Neural cell (in vitro differentiated cells): ENCODE results near the gene HCFC1. TPM values are rescaled to one million over a fixed set of nuclear protein-coding genes. Genes with fewer than 3 reads are reported as not detected.

ENCODE experiments used
- H2AFZ ChIP-seq: fragments of 200-600, 300-800 bp; sonication (generic), shearing (Covaris generic); 2 replicates; pipeline ENCODE4 v1.6.0; 2014; ENCODE audit warnings: low read depth, mild to moderate bottlenecking, antibody characterized with exemption, low read length, moderate library complexity
- H3F3A ChIP-seq: fragments of 200-600 bp; shearing (Covaris generic); 2 replicates; pipeline ENCODE4 v1.6.1; 2016; ENCODE audit warnings: mild to moderate bottlenecking, moderate library complexity, mixed read lengths, antibody characterized with exemption, low read length; ENCODE audit not compliant: insufficient read depth, poor library complexity, severe bottlenecking
- H3K27ac ChIP-seq: fragments of 200-600, 300-800 bp; sonication (generic), shearing (Covaris generic); 2 replicates; pipeline ENCODE4 v1.5.1; 2014; ENCODE audit warnings: mild to moderate bottlenecking, low read length, moderate library complexity
- H3K27me3 ChIP-seq: fragments of 300-800, 200-600 bp; sonication (generic), shearing (Covaris generic); 2 replicates; pipeline ENCODE4 v1.6.0; 2014; ENCODE audit warnings: mild to moderate bottlenecking, low read depth, low read length, moderate library complexity; ENCODE audit not compliant: insufficient read depth
- H3K36me3 ChIP-seq: fragments of 300-800, 200-600 bp; sonication (generic), shearing (Covaris generic); 2 replicates; pipeline ENCODE4 v1.5.1; 2014; ENCODE audit warnings: mild to moderate bottlenecking, antibody characterized with exemption, low read length, moderate library complexity; ENCODE audit not compliant: insufficient read depth
- H3K4me2 ChIP-seq: fragments of 300-800, 200-600 bp; sonication (generic), shearing (Covaris generic); 2 replicates; pipeline ENCODE4 v1.6.0; 2014; ENCODE audit warnings: mild to moderate bottlenecking, low read length
- H3K4me3 ChIP-seq: fragments of 300-800, 200-600 bp; sonication (generic), shearing (Covaris generic); 2 replicates; pipeline ENCODE4 v1.5.1; 2014; ENCODE audit warnings: mild to moderate bottlenecking, low read length, moderate library complexity
- H3K79me2 ChIP-seq: fragments of 200-600 bp; shearing (Covaris generic); replicated peaks from 2 replicates; pipeline ENCODE4 v1.6.0; 2014; ENCODE audit warnings: mild to moderate bottlenecking, low read length, moderate library complexity; ENCODE audit not compliant: insufficient read depth
- H3K9ac ChIP-seq: fragments of 300-800, 200-600 bp; sonication (generic), shearing (Covaris generic); 2 replicates; pipeline ENCODE4 v1.6.1; 2016; ENCODE audit warnings: mild to moderate bottlenecking, low read length, mixed read lengths
- H3K9me2 ChIP-seq: fragments of 200-600 bp; shearing (Covaris generic); 2 replicates; pipeline ENCODE4 v1.6.1; 2016; ENCODE audit warnings: mild to moderate bottlenecking, low read length, mixed read lengths; ENCODE audit not compliant: insufficient read depth
- H3K9me3 ChIP-seq: fragments of 200-600, 300-800 bp; sonication (generic), shearing (Covaris generic); 2 replicates; pipeline ENCODE4 v1.6.1; 2016; ENCODE audit warnings: mild to moderate bottlenecking, mixed run types, low read length, moderate library complexity, mixed read lengths
- H4K20me1 ChIP-seq: fragments of 200-600 bp; shearing (Covaris generic); 2 replicates; pipeline ENCODE4 v1.6.1; 2016; ENCODE audit warnings: mild to moderate bottlenecking, mixed run types; ENCODE audit not compliant: insufficient read depth
- EP300 ChIP-seq: fragments of 450-650 bp; conservative IDR thresholded peaks from 2 replicates; pipeline ENCODE4 v1.6.1; 2014; ENCODE audit warnings: antibody characterized with exemption, mild to moderate bottlenecking, moderate library complexity; ENCODE audit not compliant: poor library complexity, severe bottlenecking
- EZH2 ChIP-seq: fragments of 200-600, 300-800 bp; shearing (Covaris generic), sonication (generic); IDR thresholded peaks from 2 replicates; pipeline ENCODE4 v1.6.1; 2014; ENCODE audit warnings: antibody characterized with exemption, low read length, borderline replicate concordance, mild to moderate bottlenecking; ENCODE audit not compliant: insufficient read depth, poor library complexity, severe bottlenecking
- MXI1 ChIP-seq: fragments of 450-650 bp; conservative IDR thresholded peaks from 2 replicates; pipeline ENCODE4 v1.6.1; 2014; ENCODE audit warnings: antibody characterized with exemption, mild to moderate bottlenecking; ENCODE audit not compliant: poor library complexity, severe bottlenecking
- POLR2AphosphoS5 ChIP-seq: IDR thresholded peaks from 2 replicates; pipeline ENCODE4 v1.6.1; 2012
- RAD21 ChIP-seq: fragments of 450-650 bp; conservative IDR thresholded peaks from 2 replicates; pipeline ENCODE4 v1.6.1; 2014; ENCODE audit warnings: antibody characterized with exemption, mild to moderate bottlenecking, moderate library complexity
- SMC3 ChIP-seq: fragments of 450-650 bp; conservative IDR thresholded peaks from 2 replicates; pipeline ENCODE4 v1.6.1; 2014; ENCODE audit warnings: antibody characterized with exemption, mild to moderate bottlenecking, moderate library complexity; ENCODE audit not compliant: poor library complexity
- TAF1 ChIP-seq: IDR thresholded peaks from 2 replicates; pipeline ENCODE4 v1.6.1; 2012; ENCODE audit warnings: low read depth
- polyA plus RNA-seq: library from polyadenylated mRNA; depleted of rRNA; stranded (reverse); fragments of >200 nt; gene quantifications from 2 replicates; pipeline ENCODE4 v1.2.3, GENCODE V29; 2014
- TF ChIP-seq, protein P1 (sequence below): IDR thresholded peaks from 2 replicates; pipeline ENCODE4 v1.6.1; 2012; ENCODE audit warnings: borderline replicate concordance
- TF ChIP-seq, protein P2 (sequence below): fragments of 450-650 bp; IDR thresholded peaks from 2 replicates; pipeline ENCODE4 v1.5.1; 2014; ENCODE audit warnings: antibody characterized with exemption, mild to moderate bottlenecking, moderate library complexity; ENCODE audit not compliant: poor library complexity, severe bottlenecking

Gene HCFC1
- polyA plus RNA-seq, 1 donor from 2014 or later = 7.3 TPM

DNA sequence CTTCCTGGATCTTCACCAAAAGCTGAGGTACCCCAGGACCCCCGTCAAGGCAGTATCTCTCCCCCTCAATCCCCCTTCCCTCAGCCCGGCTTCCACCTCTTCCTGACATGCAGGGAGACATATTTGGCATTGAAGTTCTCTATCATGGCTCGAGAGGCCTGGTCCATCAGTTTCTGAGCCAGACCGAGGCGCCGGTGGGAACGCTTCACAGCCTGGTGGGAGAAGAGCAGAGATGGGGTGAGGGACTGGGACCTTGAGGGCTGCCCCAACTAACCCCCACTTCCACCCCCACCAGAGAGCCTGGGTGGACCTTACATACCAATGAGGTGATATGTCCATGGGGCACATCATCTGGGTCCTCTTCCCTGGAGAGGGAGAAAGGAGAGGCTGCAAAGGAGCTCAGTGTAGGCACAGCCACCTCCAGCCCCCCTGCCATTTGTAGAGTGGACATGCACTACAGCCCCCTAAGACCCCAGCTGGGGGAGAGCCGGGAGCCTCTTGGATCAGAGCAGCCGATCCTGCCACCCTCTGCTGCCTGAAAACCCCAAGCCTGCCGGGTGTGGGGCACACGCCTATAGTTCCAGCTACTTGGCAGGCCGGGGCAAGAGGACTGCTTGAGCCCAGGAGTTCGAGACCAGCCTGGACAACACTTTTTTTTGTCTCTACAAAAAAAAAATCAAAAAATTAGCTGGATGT is 39.2 kb downstream of the HCFC1 start:
- Histone ChIP-seq H3K4me2 (no peak overlapping the region), H3K36me3 (no peaks in the 10 kb centered on the region), H3K79me2 (no peaks in the 10 kb centered on the region), H3K9me2 (no peaks in the 10 kb centered on the region), H3K9me3 (no peaks in the 10 kb centered on the region), H3K4me3 (no peak overlapping the region), H3K27me3 (no peaks in the 10 kb centered on the region), H3K27ac (no peak overlapping the region), H2AFZ (no peak overlapping the region), H3K9ac (no peak overlapping the region), H3F3A (no peaks in the 10 kb centered on the region), H4K20me1 (no peaks in the 10 kb centered on the region)
- no peak for TF ChIP-seq RAD21

DNA sequence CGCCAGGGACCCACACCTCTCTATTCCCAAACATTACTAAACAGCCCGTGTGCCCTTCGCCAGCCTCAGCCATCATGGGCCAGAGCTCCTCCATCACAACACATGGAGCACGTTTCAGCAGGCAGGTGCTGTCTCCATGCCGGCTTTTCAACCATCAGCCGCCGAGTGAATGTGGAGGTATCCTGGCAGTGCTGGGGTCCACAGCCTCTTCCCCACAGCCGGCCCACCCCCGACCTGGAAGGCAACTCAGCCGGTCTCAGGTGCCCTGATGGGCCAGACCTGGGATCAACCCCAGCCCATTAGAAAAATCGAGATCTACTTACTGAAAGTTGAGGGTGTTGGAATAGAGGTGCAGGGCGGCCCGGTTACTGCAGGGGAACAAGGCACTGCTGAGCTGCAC is 39.9 kb downstream of the HCFC1 start:
- Histone ChIP-seq H3K4me3 (no peak overlapping the region), H3K79me2 (no peaks in the 10 kb centered on the region), H3K36me3 (no peaks in the 10 kb centered on the region), H3F3A (no peaks in the 10 kb centered on the region), H3K9me2 (no peaks in the 10 kb centered on the region), H3K27ac (no peak overlapping the region), H3K27me3 (no peaks in the 10 kb centered on the region), H3K9ac (no peak overlapping the region), H4K20me1 (no peaks in the 10 kb centered on the region), H2AFZ (no peak overlapping the region), H3K4me2 (no peak overlapping the region), H3K9me3 (no peaks in the 10 kb centered on the region)
- TF ChIP-seq, protein P1, sequence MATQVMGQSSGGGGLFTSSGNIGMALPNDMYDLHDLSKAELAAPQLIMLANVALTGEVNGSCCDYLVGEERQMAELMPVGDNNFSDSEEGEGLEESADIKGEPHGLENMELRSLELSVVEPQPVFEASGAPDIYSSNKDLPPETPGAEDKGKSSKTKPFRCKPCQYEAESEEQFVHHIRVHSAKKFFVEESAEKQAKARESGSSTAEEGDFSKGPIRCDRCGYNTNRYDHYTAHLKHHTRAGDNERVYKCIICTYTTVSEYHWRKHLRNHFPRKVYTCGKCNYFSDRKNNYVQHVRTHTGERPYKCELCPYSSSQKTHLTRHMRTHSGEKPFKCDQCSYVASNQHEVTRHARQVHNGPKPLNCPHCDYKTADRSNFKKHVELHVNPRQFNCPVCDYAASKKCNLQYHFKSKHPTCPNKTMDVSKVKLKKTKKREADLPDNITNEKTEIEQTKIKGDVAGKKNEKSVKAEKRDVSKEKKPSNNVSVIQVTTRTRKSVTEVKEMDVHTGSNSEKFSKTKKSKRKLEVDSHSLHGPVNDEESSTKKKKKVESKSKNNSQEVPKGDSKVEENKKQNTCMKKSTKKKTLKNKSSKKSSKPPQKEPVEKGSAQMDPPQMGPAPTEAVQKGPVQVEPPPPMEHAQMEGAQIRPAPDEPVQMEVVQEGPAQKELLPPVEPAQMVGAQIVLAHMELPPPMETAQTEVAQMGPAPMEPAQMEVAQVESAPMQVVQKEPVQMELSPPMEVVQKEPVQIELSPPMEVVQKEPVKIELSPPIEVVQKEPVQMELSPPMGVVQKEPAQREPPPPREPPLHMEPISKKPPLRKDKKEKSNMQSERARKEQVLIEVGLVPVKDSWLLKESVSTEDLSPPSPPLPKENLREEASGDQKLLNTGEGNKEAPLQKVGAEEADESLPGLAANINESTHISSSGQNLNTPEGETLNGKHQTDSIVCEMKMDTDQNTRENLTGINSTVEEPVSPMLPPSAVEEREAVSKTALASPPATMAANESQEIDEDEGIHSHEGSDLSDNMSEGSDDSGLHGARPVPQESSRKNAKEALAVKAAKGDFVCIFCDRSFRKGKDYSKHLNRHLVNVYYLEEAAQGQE = no peak
- TF ChIP-seq EZH2 = no peak
- TF ChIP-seq, protein P2, sequence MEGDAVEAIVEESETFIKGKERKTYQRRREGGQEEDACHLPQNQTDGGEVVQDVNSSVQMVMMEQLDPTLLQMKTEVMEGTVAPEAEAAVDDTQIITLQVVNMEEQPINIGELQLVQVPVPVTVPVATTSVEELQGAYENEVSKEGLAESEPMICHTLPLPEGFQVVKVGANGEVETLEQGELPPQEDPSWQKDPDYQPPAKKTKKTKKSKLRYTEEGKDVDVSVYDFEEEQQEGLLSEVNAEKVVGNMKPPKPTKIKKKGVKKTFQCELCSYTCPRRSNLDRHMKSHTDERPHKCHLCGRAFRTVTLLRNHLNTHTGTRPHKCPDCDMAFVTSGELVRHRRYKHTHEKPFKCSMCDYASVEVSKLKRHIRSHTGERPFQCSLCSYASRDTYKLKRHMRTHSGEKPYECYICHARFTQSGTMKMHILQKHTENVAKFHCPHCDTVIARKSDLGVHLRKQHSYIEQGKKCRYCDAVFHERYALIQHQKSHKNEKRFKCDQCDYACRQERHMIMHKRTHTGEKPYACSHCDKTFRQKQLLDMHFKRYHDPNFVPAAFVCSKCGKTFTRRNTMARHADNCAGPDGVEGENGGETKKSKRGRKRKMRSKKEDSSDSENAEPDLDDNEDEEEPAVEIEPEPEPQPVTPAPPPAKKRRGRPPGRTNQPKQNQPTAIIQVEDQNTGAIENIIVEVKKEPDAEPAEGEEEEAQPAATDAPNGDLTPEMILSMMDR = no peak

DNA sequence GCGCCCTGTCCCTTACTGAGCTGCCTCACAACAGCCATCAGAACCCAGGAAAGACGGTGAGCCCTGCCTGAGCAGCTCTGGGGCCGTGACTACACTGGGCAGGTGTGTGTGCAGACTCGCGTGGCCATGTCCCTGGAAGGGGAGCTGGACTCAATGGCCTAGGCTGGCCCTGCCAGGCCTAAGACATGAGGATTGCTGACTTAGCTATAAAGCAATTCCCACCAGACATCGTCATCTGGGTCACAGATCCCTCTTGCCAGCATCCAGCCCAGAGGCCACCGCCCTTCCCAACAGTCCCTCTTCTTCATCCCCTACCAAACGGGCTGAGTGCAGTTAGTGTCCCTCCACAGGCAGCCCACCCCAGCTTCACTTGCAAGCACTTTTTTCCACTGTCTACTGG is 40.5 kb downstream of the HCFC1 start:
- TF ChIP-seq POLR2AphosphoS5 (no peak), SMC3 (no peak), RAD21 (no peak), EZH2 (no peak), TAF1 (no peak), EP300 (no peak), MXI1 (no peak)
- TF ChIP-seq, protein P1 = no peak
- TF ChIP-seq, protein P2 = no peak
- no peaks in the 10 kb centered on the region for H3K79me2 ChIP-seq
- no peaks in the 10 kb centered on the region for H3F3A ChIP-seq
- H3K27ac ChIP-seq = no peak overlapping the region
- H4K20me1 ChIP-seq = no peaks in the 10 kb centered on the region
- no peak overlapping the region for H3K4me3 ChIP-seq
- H3K27me3 ChIP-seq = no peaks in the 10 kb centered on the region
- H3K9me3 ChIP-seq = no peaks in the 10 kb centered on the region
- H3K4me2 ChIP-seq = no peak overlapping the region
- H3K9ac ChIP-seq = no peak overlapping the region
- no peak overlapping the region for H2AFZ ChIP-seq
- H3K36me3 ChIP-seq = no peaks in the 10 kb centered on the region
- H3K9me2 ChIP-seq = no peaks in the 10 kb centered on the region
